ENCODE data around the gene THADA. TPM values are rescaled to one million over a fixed set of nuclear protein-coding genes. Genes with fewer than 3 reads are reported as not detected.
A peak's percentile ranks its signal among the peaks of the same experiment; 100 is the strongest.

Gene THADA, protein sequence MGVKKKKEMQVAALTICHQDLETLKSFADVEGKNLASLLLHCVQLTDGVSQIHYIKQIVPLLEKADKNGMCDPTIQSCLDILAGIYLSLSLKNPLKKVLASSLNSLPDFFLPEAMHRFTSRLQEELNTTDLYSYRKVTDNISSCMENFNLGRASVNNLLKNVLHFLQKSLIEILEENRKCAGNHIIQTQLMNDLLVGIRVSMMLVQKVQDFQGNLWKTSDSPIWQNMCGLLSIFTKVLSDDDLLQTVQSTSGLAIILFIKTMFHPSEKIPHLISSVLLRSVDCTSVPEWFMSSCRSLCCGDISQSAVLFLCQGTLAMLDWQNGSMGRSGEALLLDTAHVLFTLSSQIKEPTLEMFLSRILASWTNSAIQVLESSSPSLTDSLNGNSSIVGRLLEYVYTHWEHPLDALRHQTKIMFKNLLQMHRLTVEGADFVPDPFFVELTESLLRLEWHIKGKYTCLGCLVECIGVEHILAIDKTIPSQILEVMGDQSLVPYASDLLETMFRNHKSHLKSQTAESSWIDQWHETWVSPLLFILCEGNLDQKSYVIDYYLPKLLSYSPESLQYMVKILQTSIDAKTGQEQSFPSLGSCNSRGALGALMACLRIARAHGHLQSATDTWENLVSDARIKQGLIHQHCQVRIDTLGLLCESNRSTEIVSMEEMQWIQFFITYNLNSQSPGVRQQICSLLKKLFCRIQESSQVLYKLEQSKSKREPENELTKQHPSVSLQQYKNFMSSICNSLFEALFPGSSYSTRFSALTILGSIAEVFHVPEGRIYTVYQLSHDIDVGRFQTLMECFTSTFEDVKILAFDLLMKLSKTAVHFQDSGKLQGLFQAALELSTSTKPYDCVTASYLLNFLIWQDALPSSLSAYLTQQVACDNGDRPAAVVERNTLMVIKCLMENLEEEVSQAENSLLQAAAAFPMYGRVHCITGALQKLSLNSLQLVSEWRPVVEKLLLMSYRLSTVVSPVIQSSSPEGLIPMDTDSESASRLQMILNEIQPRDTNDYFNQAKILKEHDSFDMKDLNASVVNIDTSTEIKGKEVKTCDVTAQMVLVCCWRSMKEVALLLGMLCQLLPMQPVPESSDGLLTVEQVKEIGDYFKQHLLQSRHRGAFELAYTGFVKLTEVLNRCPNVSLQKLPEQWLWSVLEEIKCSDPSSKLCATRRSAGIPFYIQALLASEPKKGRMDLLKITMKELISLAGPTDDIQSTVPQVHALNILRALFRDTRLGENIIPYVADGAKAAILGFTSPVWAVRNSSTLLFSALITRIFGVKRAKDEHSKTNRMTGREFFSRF (N-terminal part only)
- total RNA-seq (10 to 100 TPM; 32.9 to 37.8 TPM), polyA plus RNA-seq (ENCODE audit: insufficient read length in 6 of 6) (10 to 100 TPM; 35.4 to 42.7 (median 37.8) TPM)
- long read RNA-seq, donor 1, partial matches to known transcripts: 0 of 2 reads
- long read RNA-seq, donor 1, other reads (novel, unspliced or antisense): 0 of 2 reads
- long read RNA-seq, donor 2, full-length matches to known transcripts: 2 of 2 reads
- long read RNA-seq, donor 2, partial matches to known transcripts: 0 of 2 reads
- long read RNA-seq, donor 2, other reads (novel, unspliced or antisense): 0 of 2 reads
- long read RNA-seq, donor 3, full-length matches to known transcripts: 1 of 1 reads
- long read RNA-seq, donor 3, partial matches to known transcripts: 0 of 1 reads
- long read RNA-seq, donor 3, other reads (novel, unspliced or antisense): 0 of 1 reads
- long read RNA-seq, donor 4, partial matches to known transcripts: 3 of 3 reads
- long read RNA-seq, donor 4, other reads (novel, unspliced or antisense): 0 of 3 reads
- long read RNA-seq, donor 5, partial matches to known transcripts: 0 of 1 reads
- long read RNA-seq, donor 5, other reads (novel, unspliced or antisense): 0 of 1 reads
- long read RNA-seq, donor 6: 0 reads
- long read RNA-seq, donor 7: 0 reads
- long read RNA-seq, donor 8, partial matches to known transcripts: 20 of 21 reads
- long read RNA-seq, donor 8, other reads (novel, unspliced or antisense): 0 of 21 reads
- long read RNA-seq, donor 9: 0 reads
- long read RNA-seq, donor 10: 0 reads
- long read RNA-seq, donor 11: 0 reads
- long read RNA-seq, donor 12, partial matches to known transcripts: 0 of 4 reads
- long read RNA-seq, donor 12, other reads (novel, unspliced or antisense): 0 of 4 reads

- no peaks in the 10 kb centered on the region for H3K27me3 ChIP-seq
- intact Hi-C loops (cut with DNase I): no loop called here
- H3K4me1 ChIP-seq: peaks cover 10 to 30% of the 10 kb centered on the region in 2 donors
- no peaks in the 10 kb centered on the region for H3K9me3 ChIP-seq
- peak within 1 kb of the TSS; percentile 92 to 94 for H3K27ac ChIP-seq
- H3K4me3 ChIP-seq: peak within 1 kb of the TSS; percentile 60 to 83
- peak; percentile 95 for ATAC-seq
- TF ChIP-seq, protein P1, sequence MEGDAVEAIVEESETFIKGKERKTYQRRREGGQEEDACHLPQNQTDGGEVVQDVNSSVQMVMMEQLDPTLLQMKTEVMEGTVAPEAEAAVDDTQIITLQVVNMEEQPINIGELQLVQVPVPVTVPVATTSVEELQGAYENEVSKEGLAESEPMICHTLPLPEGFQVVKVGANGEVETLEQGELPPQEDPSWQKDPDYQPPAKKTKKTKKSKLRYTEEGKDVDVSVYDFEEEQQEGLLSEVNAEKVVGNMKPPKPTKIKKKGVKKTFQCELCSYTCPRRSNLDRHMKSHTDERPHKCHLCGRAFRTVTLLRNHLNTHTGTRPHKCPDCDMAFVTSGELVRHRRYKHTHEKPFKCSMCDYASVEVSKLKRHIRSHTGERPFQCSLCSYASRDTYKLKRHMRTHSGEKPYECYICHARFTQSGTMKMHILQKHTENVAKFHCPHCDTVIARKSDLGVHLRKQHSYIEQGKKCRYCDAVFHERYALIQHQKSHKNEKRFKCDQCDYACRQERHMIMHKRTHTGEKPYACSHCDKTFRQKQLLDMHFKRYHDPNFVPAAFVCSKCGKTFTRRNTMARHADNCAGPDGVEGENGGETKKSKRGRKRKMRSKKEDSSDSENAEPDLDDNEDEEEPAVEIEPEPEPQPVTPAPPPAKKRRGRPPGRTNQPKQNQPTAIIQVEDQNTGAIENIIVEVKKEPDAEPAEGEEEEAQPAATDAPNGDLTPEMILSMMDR (IDR thresholded peaks at IDR 0.05): no peak
- peak; percentile 96 to 99 (median 98) for DNase-seq
- peaks cover 0 to 13% of the 10 kb centered on the region in 2 donors for H3K36me3 ChIP-seq
Observed at GRCh38 chr2:43595603-43596412, at the start of gene THADA. THADA (minus strand) TSS chr2:43596038; CDS start chr2:43592392, 3,646 bp downstream.

DNA sequence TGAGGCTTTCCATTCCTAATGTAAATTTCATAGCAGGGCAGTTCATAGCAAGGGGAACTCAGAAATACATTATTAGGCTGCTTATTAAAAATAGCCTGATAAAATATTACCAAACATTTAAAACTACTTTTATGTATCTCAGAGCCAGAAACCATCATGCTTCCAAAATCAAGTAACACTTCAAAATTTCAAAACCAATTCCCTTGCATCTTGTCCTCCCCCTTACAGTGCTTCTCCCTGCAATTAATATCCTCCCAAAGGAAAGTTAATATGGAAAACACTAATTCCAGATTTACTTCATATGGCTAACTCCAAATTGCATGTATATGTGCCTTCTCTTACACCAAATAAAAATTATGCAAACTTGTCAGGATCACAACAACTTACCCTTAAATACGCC is 47.8 kb upstream of the THADA start:
- intact Hi-C loops (cut with DNase I): no loop called here
- Histone ChIP-seq H3K27me3 (peaks cover 0 to 1% of the 10 kb centered on the region in 2 donors), H3K4me1 (peaks cover 0 to under 1% of the 10 kb centered on the region in 2 donors), H3K36me3 (no peaks in the 10 kb centered on the region), H3K4me3 (no peak overlapping the region), H3K27ac (peak overlapping the region in 1 of 2 donors; percentile 28), H3K9me3 (peaks cover 0 to 6% of the 10 kb centered on the region in 2 donors)
- peak in 1 of 4 donors; percentile 52 for DNase-seq
- TF ChIP-seq, protein P1 (IDR thresholded peaks at IDR 0.05): no peak
- no peak for ATAC-seq

GRCh38 chr2:43642363-43642762 is 46.5 kb upstream of the THADA start:
- TF ChIP-seq, protein P1 (IDR thresholded peaks at IDR 0.05): no peak
- intact Hi-C loops (cut with DNase I): no loop called here
- no peaks in the 10 kb centered on the region for H3K36me3 ChIP-seq
- peaks cover 0 to 6% of the 10 kb centered on the region in 2 donors for H3K9me3 ChIP-seq
- peaks cover 0 to 14% of the 10 kb centered on the region in 2 donors for H3K27me3 ChIP-seq
- no peak for DNase-seq
- no peak for ATAC-seq
- peaks cover 0 to 6% of the 10 kb centered on the region in 2 donors for H3K4me1 ChIP-seq
- no peak overlapping the region for H3K4me3 ChIP-seq
- peak overlapping the region in 1 of 2 donors; percentile 28 for H3K27ac ChIP-seq
